Measurements from ENCODE around the gene SETD1A.

SETD1A gene

GRCh38 chr16:31022544-31023251, 65.1 kb downstream of the SETD1A start:
- no peak for DNase-seq (ENCODE audit: low read depth)
- TF ChIP-seq POLR2A (IDR thresholded peaks at IDR 0.05; ENCODE audit: extremely low read depth, insufficient read length) (no peak), CTCF (IDR thresholded peaks at IDR 0.05; ENCODE audit: low read depth, low read length) (no peak), MAX (IDR thresholded peaks at IDR 0.05; ENCODE audit: low read depth, low read length) (no peak), MYC (IDR thresholded peaks at IDR 0.05; ENCODE audit: low read depth, low read length) (no peak)
- no peak overlapping the region for H3K4me3 ChIP-seq (ENCODE audit: low read depth, low read length)

GRCh38 chr16:31023252-31023602, 65.7 kb downstream of the SETD1A start:
- DNase-seq (ENCODE audit: low read depth): no peak
- no peak for TF ChIP-seq MAX (IDR thresholded peaks at IDR 0.05; ENCODE audit: low read depth, low read length)
- no peak for TF ChIP-seq MYC (IDR thresholded peaks at IDR 0.05; ENCODE audit: low read depth, low read length)
- no peak for TF ChIP-seq CTCF (IDR thresholded peaks at IDR 0.05; ENCODE audit: low read depth, low read length)
- TF ChIP-seq POLR2A (IDR thresholded peaks at IDR 0.05; ENCODE audit: extremely low read depth, insufficient read length): no peak
- H3K4me3 ChIP-seq (ENCODE audit: low read depth, low read length): no peak overlapping the region

DNA sequence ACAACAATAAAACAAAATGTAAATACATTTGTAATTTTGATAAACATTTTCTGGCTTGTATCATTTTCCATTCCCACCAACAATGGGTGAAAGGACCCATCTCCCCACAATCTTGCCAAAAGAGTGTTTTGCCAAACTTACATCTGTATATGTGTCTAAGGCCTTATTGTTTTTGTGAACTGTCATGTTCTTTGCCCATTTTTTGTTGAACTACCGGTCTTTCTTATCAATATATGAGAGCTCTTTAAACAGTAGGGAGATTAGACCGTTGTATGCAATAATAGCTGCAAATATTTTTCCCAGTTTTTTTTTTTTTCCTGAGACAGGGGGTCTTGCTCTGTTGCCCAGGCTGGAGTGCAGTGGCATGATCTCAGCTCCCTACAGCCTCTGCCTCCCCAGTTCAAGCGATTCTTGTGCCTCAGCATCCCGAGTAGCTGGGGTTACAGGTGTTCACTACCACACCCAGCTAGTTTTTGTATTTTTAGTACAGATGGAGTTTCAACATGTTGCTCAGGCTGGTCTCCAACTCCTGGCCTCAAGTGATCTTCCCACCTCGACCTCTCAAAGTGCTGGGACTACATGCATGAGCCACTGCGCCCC, 66.2 kb downstream of the SETD1A start:
- no peak for TF ChIP-seq MYC (IDR thresholded peaks at IDR 0.05; ENCODE audit: low read depth, low read length)
- TF ChIP-seq MAX (IDR thresholded peaks at IDR 0.05; ENCODE audit: low read depth, low read length): no peak
- TF ChIP-seq POLR2A (IDR thresholded peaks at IDR 0.05; ENCODE audit: extremely low read depth, insufficient read length): no peak
- TF ChIP-seq CTCF (IDR thresholded peaks at IDR 0.05; ENCODE audit: low read depth, low read length): no peak
- H3K4me3 ChIP-seq (ENCODE audit: low read depth, low read length): no peak overlapping the region
- no peak for DNase-seq (ENCODE audit: low read depth)

GRCh38 chr16:31025339-31025738, 67.8 kb downstream of the SETD1A start:
- DNase-seq (ENCODE audit: low read depth): no peak
- TF ChIP-seq MAX (IDR thresholded peaks at IDR 0.05; ENCODE audit: low read depth, low read length): 0 out of 2 replicates have a peak, but pooled peaks have one; percentile 14
- TF ChIP-seq CTCF (IDR thresholded peaks at IDR 0.05; ENCODE audit: low read depth, low read length): no peak
- no peak overlapping the region for H3K4me3 ChIP-seq (ENCODE audit: low read depth, low read length)

- no peak for DNase-seq (ENCODE audit: low read depth)
- no peak overlapping the region for H3K4me3 ChIP-seq (ENCODE audit: low read depth, low read length)
- TF ChIP-seq MYC (IDR thresholded peaks at IDR 0.05; ENCODE audit: low read depth, low read length) (no peak), POLR2A (IDR thresholded peaks at IDR 0.05; ENCODE audit: extremely low read depth, insufficient read length) (no peak), CTCF (IDR thresholded peaks at IDR 0.05; ENCODE audit: low read depth, low read length) (no peak), MAX (IDR thresholded peaks at IDR 0.05; ENCODE audit: low read depth, low read length) (no peak)
Measured at GRCh38 chr16:31029272-31029671, 71.7 kb downstream of the SETD1A start.

Measured in NB4 (cell line).